ENCODE measurements around the gene PLOD1. TPM values are rescaled to one million over a fixed set of nuclear protein-coding genes. Genes with fewer than 3 reads are reported as not detected.
A peak's percentile ranks its signal among the peaks of the same experiment; 100 is the strongest.
"Not testable (repeated sequence)": the region's sequence is repeated elsewhere in the genome, so short reads cannot be mapped to it uniquely, and the experiment has no call there.

Gene PLOD1
- total RNA-seq, 1 donor from 2014 or later: 141 TPM

- not testable (repeated sequence) for DNase-seq (ENCODE audit: low read depth in 2 of 2)
Measured at GRCh38 chr1:11912482-11913216, 21.9 kb upstream of the PLOD1 start.

- DNase-seq (ENCODE audit: low read depth in 2 of 2): no peak
Measured at GRCh38 chr1:11913291-11913690, 21.2 kb upstream of the PLOD1 start.

GRCh38 chr1:11914024-11914423 lies 20.5 kb upstream of the PLOD1 start:
- no peak for DNase-seq (ENCODE audit: low read depth in 2 of 2)

- peak; percentile 54 to 86 for DNase-seq (ENCODE audit: low read depth in 2 of 2)
Measured at GRCh38 chr1:11918799-11919519, 15.6 kb upstream of the PLOD1 start.

GRCh38 chr1:11919621-11920020 lies 14.9 kb upstream of the PLOD1 start:
- DNase-seq (ENCODE audit: low read depth in 2 of 2): no peak

GRCh38 chr1:11920239-11920903 lies 14.1 kb upstream of the PLOD1 start:
- DNase-seq (ENCODE audit: low read depth in 2 of 2): no peak

GRCh38 chr1:11921022-11921421 lies 13.5 kb upstream of the PLOD1 start:
- DNase-seq (ENCODE audit: low read depth in 2 of 2): no peak

- no peak for DNase-seq (ENCODE audit: low read depth in 2 of 2)
Measured at GRCh38 chr1:11923069-11923826, 11.3 kb upstream of the PLOD1 start.

GRCh38 chr1:11923827-11924113 lies 10.7 kb upstream of the PLOD1 start:
- DNase-seq (ENCODE audit: low read depth in 2 of 2): no peak

GRCh38 chr1:11924334-11925195 lies 10.0 kb upstream of the PLOD1 start:
- no peak for DNase-seq (ENCODE audit: low read depth in 2 of 2)

GRCh38 chr1:11925196-11925937 lies 9.2 kb upstream of the PLOD1 start:
- not testable (repeated sequence) for DNase-seq (ENCODE audit: low read depth in 2 of 2)

- DNase-seq (ENCODE audit: low read depth in 2 of 2): no peak
Measured at GRCh38 chr1:11925938-11926292, 8.6 kb upstream of the PLOD1 start.

GRCh38 chr1:11927866-11928592 lies 6.5 kb upstream of the PLOD1 start:
- peak in 1 of 2 donors; percentile 32 for DNase-seq (ENCODE audit: low read depth in 2 of 2)

GRCh38 chr1:11929849-11930248 lies 4.7 kb upstream of the PLOD1 start:
- DNase-seq (ENCODE audit: low read depth in 2 of 2): peak in 1 of 2 donors; percentile 75

- DNase-seq (ENCODE audit: low read depth in 2 of 2): peak in 1 of 2 donors; percentile 93
Measured at GRCh38 chr1:11930571-11931445, 3.7 kb upstream of the PLOD1 start.

GRCh38 chr1:11931845-11932244 lies 2.7 kb upstream of the PLOD1 start:
- DNase-seq (ENCODE audit: low read depth in 2 of 2): no peak

GRCh38 chr1:11935057-11935412 lies 518 bp downstream of the PLOD1 start:
- DNase-seq (ENCODE audit: low read depth in 2 of 2): no peak

- DNase-seq (ENCODE audit: low read depth in 2 of 2): not testable (repeated sequence)
Measured at GRCh38 chr1:11935733-11936132, 1.2 kb downstream of the PLOD1 start.

All from lung microvascular endothelial cell (primary cell).